Panc1 (cell line): ENCODE results near the gene RGS9. TPM values are rescaled to one million over a fixed set of nuclear protein-coding genes. Genes with fewer than 3 reads are reported as not detected.

Source experiments
- ATAC-seq: fragments of 200-7000 bp; cut with Tn5 transposase; 2 replicates; pipeline ENCODE4 v1.9.1; 2020; ENCODE audit warnings: mild to moderate bottlenecking, moderate library complexity
- BruUV-seq: library from RNA; stranded (reverse); fragments of 400-500 nt; replicated peaks from 2 replicates; lab custom pipeline; 2021; lab: Mats Ljungman, UMichigan
- CTCF ChIA-PET: fragments of 300-600 bp; sonication (Branson Sonifier 250); formaldehyde crosslinking; loops from one replicate; lab custom pipeline; 2022; ENCODE audit warnings: antibody characterized with exemption; lab: Charles Lee
- POLR2A ChIA-PET: fragments of 300-600 bp; sonication (Branson Sonifier 250); formaldehyde crosslinking; loops from one replicate; lab custom pipeline; 2022; ENCODE audit warnings: antibody characterized with exemption; lab: Charles Lee
- DNase-seq: peaks from one replicate; pipeline ENCODE4 v3.0.0-alpha.2; 2010; ENCODE audit warnings: low read depth, low spot score
- H3K27ac ChIP-seq: 2 replicates; pipeline ENCODE4 v1.5.1; 2011; ENCODE audit warnings: mild to moderate bottlenecking, low read length, inconsistent platforms
- H3K27me3 ChIP-seq: fragments of 200-500 bp; sonication (Bioruptor generic); 2 replicates; pipeline ENCODE4 v1.6.0; 2014; ENCODE audit warnings: low read length, inconsistent platforms; ENCODE audit not compliant: control insufficient read depth, insufficient read depth
- H3K36me3 ChIP-seq: fragments of 200-500 bp; sonication (Bioruptor generic); 2 replicates; pipeline ENCODE4 v1.5.1; 2014; ENCODE audit warnings: inconsistent platforms, mild to moderate bottlenecking, low read length, moderate library complexity; ENCODE audit not compliant: control insufficient read depth, insufficient read depth
- H3K4me1 ChIP-seq: 2 replicates; pipeline ENCODE4 v1.5.1; 2011; ENCODE audit warnings: inconsistent platforms, mild to moderate bottlenecking, low read length, moderate library complexity; ENCODE audit not compliant: control insufficient read depth, insufficient read depth
- H3K4me3 ChIP-seq, 2 experiments: 2 replicates each; pipeline ENCODE4 v1.5.1; 2011 to 2012; ENCODE audit warnings: low read depth in 2 of 2, low read length in 2 of 2, mild to moderate bottlenecking in 2 of 2, inconsistent platforms in 1 of 2, moderate library complexity in 1 of 2
- H3K9me3 ChIP-seq: fragments of 200-500 bp; sonication (Bioruptor generic); 2 replicates; pipeline ENCODE4 v1.5.1; 2014; ENCODE audit warnings: low read depth, mild to moderate bottlenecking, inconsistent platforms, low read length, moderate library complexity; ENCODE audit not compliant: control insufficient read depth, insufficient read depth
- POLR2AphosphoS5 ChIP-seq: IDR thresholded peaks from 2 replicates; pipeline ENCODE4 v1.6.1; 2012; ENCODE audit warnings: mild to moderate bottlenecking, low read depth, low read length, moderate library complexity
- REST ChIP-seq, 2 experiments: IDR thresholded peaks; 2 replicates each; pipeline ENCODE4 v1.6.1; 2011 to 2012; ENCODE audit warnings: low read depth in 2 of 2, control low read depth in 1 of 2, low read length in 1 of 2, mild to moderate bottlenecking in 1 of 2, moderate library complexity in 1 of 2; ENCODE audit not compliant: insufficient read depth in 1 of 2
- SIN3A ChIP-seq: IDR thresholded peaks from 2 replicates; pipeline ENCODE4 v1.6.1; 2012; ENCODE audit warnings: low read depth, mild to moderate bottlenecking, low read length, moderate library complexity, borderline replicate concordance; ENCODE audit not compliant: insufficient read depth
- TCF7L2 ChIP-seq: IDR thresholded peaks from 2 replicates; pipeline ENCODE4 v1.6.1; 2011; ENCODE audit warnings: mild to moderate bottlenecking, low read depth, low read length, inconsistent platforms
- in situ Hi-C: cut with HindIII; loops from 2 replicates; pipeline ENCODE4 v1.10.0; 2016; ENCODE audit warnings: low sequenced_read_pairs, low pct_unique_long_range_greater_than_20kb
- intact Hi-C: fragments of 100-400 bp; cut with micrococcal nuclease; formaldehyde crosslinking; loops from one replicate; pipeline ENCODE4 v1.10.0; 2022; ENCODE audit not compliant: unreplicated experiment
- total RNA-seq: library from RNA; stranded (reverse); gene quantifications from one replicate; pipeline ENCODE4 v1.2.1, GENCODE V29; 2021; ENCODE audit not compliant: unreplicated experiment
- TF ChIP-seq, protein P1 (sequence below): fragments of 450-650 bp; IDR thresholded peaks from 2 replicates; pipeline ENCODE4 v1.5.1; 2017; ENCODE audit warnings: mild to moderate bottlenecking

The RGS9 gene
- total RNA-seq, 1 experiment from 2014 or later = 3.3 TPM

DNA sequence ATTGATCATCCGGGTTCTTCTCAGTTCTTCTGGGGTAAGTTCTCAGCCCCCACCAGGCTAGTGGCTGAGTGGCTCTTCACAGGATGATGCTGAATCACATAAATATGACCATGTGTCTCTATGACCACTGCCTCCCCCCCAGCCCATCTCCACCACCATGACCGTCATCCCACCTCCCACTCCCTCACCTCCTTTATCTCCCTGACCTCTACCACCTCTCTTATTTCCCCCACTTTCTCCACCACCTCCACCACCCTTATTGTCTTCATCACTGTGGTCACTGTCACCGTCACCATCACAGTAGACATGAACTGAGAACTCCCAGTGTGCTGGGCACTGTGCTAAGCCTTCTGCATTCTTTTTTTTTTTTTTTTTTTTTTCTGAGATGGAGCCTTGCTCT lies 32.5 kb downstream of the RGS9 start:
- in situ Hi-C loops (no loop called here), intact Hi-C loops (no loop called here)
- ATAC-seq (no peak), DNase-seq (no peak)
- Histone ChIP-seq H3K27me3 (no peaks in the 10 kb centered on the region), H3K27ac (no peak overlapping the region), H3K9me3 (no peaks in the 10 kb centered on the region), H3K36me3 (no peaks in the 10 kb centered on the region), H3K4me1 (no peaks in the 10 kb centered on the region), H3K4me3 (no peak overlapping the region)
- CTCF ChIA-PET = no interaction called here
- no TSS peak for BruUV-seq
- POLR2A ChIA-PET = no interaction called here
- TF ChIP-seq TCF7L2 = no peak
- no peak for TF ChIP-seq POLR2AphosphoS5
- TF ChIP-seq, protein P1, sequence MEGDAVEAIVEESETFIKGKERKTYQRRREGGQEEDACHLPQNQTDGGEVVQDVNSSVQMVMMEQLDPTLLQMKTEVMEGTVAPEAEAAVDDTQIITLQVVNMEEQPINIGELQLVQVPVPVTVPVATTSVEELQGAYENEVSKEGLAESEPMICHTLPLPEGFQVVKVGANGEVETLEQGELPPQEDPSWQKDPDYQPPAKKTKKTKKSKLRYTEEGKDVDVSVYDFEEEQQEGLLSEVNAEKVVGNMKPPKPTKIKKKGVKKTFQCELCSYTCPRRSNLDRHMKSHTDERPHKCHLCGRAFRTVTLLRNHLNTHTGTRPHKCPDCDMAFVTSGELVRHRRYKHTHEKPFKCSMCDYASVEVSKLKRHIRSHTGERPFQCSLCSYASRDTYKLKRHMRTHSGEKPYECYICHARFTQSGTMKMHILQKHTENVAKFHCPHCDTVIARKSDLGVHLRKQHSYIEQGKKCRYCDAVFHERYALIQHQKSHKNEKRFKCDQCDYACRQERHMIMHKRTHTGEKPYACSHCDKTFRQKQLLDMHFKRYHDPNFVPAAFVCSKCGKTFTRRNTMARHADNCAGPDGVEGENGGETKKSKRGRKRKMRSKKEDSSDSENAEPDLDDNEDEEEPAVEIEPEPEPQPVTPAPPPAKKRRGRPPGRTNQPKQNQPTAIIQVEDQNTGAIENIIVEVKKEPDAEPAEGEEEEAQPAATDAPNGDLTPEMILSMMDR = no peak
- TF ChIP-seq REST (IDR thresholded peaks at IDR 0.05; ENCODE audit: insufficient read depth in 1 of 2, low read depth in 2 of 2, low read length in 1 of 2) = no peak
- no peak for TF ChIP-seq SIN3A

DNA sequence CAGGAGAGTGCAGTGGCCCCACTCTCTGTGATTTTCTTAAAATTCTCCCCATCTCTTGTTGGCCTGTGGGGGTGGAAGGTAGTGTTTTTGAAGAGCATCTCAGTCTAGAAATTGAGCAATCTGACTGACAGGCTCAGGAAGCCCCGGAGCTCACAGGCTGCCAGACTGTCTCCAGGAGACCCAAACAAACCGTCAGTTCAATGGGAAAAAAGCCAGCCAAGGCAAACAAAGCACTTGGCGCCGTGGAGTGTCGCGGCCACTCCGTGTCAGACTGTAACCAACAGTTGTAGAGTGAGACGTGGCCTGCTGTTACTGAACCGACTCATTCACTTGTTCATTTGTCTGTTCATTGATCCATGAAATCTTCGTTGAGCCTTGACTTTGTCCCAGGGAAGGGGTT lies 33.7 kb downstream of the RGS9 start:
- DNase-seq = no peak
- ChIA-PET POLR2A (no interaction called here), CTCF (no interaction called here)
- Histone ChIP-seq H3K4me1 (no peaks in the 10 kb centered on the region), H3K9me3 (no peaks in the 10 kb centered on the region), H3K27me3 (no peaks in the 10 kb centered on the region), H3K36me3 (no peaks in the 10 kb centered on the region), H3K4me3 (no peak overlapping the region), H3K27ac (no peak overlapping the region)
- in situ Hi-C loops = no loop called here
- TF ChIP-seq POLR2AphosphoS5 (no peak), REST (IDR thresholded peaks at IDR 0.05; ENCODE audit: insufficient read depth in 1 of 2, low read depth in 2 of 2, low read length in 1 of 2) (no peak), TCF7L2 (no peak), SIN3A (no peak)
- TF ChIP-seq, protein P1 = no peak
- no TSS peak for BruUV-seq
- intact Hi-C loops = no loop called here
- ATAC-seq = no peak
